A673 (cell line): ENCODE measurements around the gene TCFL5. TPM values are rescaled to one million over a fixed set of nuclear protein-coding genes. Genes with fewer than 3 reads are reported as not detected.

Experiments
- BruUV-seq: library from RNA; stranded (reverse); fragments of 400-500 nt; replicated peaks from 2 replicates; lab custom pipeline; 2021; lab: Mats Ljungman, UMichigan
- CTCF ChIA-PET: fragments of 300-600 bp; sonication (Branson Sonifier 250); formaldehyde crosslinking; loops from one replicate; lab custom pipeline; 2022; ENCODE audit warnings: antibody characterized with exemption; lab: Charles Lee
- POLR2A ChIA-PET: fragments of 300-600 bp; sonication (Branson Sonifier 250); formaldehyde crosslinking; loops from one replicate; lab custom pipeline; 2022; ENCODE audit warnings: antibody characterized with exemption; ENCODE audit not compliant: low non-redundant PET; lab: Charles Lee
- DNase-seq: peaks from one replicate; pipeline ENCODE4 v3.0.0-alpha.2; 2015; ENCODE audit warnings: low spot score
- H3K27ac ChIP-seq: fragments of 200-600 bp; sonication (generic); 2 replicates; pipeline ENCODE4 v1.5.1; 2016; ENCODE audit warnings: mixed run types, low read depth, mild to moderate bottlenecking, mixed read lengths, antibody characterized with exemption, low read length; ENCODE audit not compliant: poor library complexity, severe bottlenecking
- H3K27me3 ChIP-seq: fragments of 200-600 bp; sonication (generic); replicated peaks from 2 replicates; pipeline ENCODE4 v1.6.1; 2017; ENCODE audit warnings: mixed run types, low read depth, mild to moderate bottlenecking, mixed read lengths, antibody characterized with exemption, low read length; ENCODE audit not compliant: insufficient read depth, poor library complexity
- H3K36me3 ChIP-seq: fragments of 200-600 bp; sonication (generic); 2 replicates; pipeline ENCODE4 v1.6.1; 2016; ENCODE audit warnings: mixed run types, mild to moderate bottlenecking, mixed read lengths, antibody characterized with exemption, low read length; ENCODE audit not compliant: insufficient read depth, poor library complexity, severe bottlenecking
- H3K4me1 ChIP-seq: fragments of 200-600 bp; sonication (generic); 2 replicates; pipeline ENCODE4 v1.6.1; 2017; ENCODE audit warnings: mixed run types, mild to moderate bottlenecking, mixed read lengths, antibody characterized with exemption, low read length; ENCODE audit not compliant: insufficient read depth, poor library complexity, severe bottlenecking
- H3K4me3 ChIP-seq: fragments of 200-600 bp; sonication (generic); 2 replicates; pipeline ENCODE4 v1.5.1; 2016; ENCODE audit warnings: low read depth, mixed run types, mild to moderate bottlenecking, mixed read lengths, low read length; ENCODE audit not compliant: poor library complexity, severe bottlenecking
- H3K9me3 ChIP-seq: fragments of 200-600 bp; sonication (generic); 2 replicates; pipeline ENCODE4 v1.6.1; 2016; ENCODE audit warnings: mixed run types, low read depth, mild to moderate bottlenecking, mixed read lengths, antibody characterized with exemption, low read length; ENCODE audit not compliant: poor library complexity, severe bottlenecking
- EZH2 ChIP-seq: fragments of 200-600 bp; sonication (generic); IDR thresholded peaks from 2 replicates; pipeline ENCODE4 v1.6.1; 2017; ENCODE audit warnings: borderline replicate concordance, low read depth, mild to moderate bottlenecking, mixed read lengths, antibody characterized with exemption, low read length; ENCODE audit not compliant: poor library complexity, severe bottlenecking
- intact Hi-C: fragments of 100-400 bp; cut with micrococcal nuclease; formaldehyde crosslinking; loops from one replicate; pipeline ENCODE4 v1.10.0; 2022; ENCODE audit not compliant: unreplicated experiment
- total RNA-seq: library from RNA; stranded (reverse); gene quantifications from 2 replicates; pipeline ENCODE4 v1.2.3, GENCODE V29; 2021
- TF ChIP-seq, protein P1 (sequence below): fragments of 300-800, 200-600 bp; sonication (generic); conservative IDR thresholded peaks from 2 replicates; pipeline ENCODE4 v1.5.1; 2017; ENCODE audit warnings: low read depth, mild to moderate bottlenecking, antibody characterized with exemption, low read length, moderate library complexity, mixed read lengths

Gene TCFL5
- total RNA-seq, 1 experiment from 2014 or later = 13.9 TPM

DNA sequence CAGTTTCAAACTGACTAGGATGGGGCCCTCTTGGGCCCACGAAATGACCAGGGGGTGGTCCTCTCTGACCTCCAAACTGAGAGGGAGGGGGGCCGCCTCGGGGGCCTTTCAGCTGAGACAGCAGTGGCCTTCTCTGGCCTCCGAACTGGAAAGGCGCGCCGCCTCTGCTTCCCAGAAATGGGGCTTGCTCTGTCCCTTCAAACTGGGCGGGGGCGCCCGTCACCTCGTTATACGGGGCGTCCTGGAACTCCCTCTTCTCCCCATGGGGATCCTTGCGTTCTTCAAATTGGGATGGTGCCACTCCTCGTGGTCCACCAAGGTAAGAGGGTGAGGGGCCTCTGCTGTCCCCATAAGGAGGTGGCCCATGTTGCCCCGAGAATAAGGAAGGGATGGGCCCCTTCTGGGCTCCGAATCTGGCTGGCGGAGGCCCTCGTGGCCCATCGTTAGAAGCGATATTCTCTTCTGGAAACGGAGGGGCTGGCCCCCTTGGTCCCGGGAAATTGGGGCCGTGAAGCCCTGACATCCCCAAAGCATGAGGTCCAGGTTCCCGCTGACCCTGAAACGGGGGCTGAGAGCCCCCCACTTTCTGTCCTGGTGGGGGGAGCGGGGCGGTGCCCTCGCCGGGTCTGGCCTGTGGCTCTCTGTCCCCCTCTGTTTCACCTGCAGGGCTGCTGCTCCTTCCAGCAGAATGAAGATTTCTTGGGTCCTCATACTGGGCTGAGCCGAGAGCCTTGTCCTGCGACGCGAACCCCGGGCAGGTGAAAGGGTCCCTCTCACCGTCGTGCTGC is 18.7 kb upstream of the TCFL5 start:
- H3K9me3 ChIP-seq = no peaks in the 10 kb centered on the region
- no TSS peak for BruUV-seq
- no peak for DNase-seq
- ChIA-PET CTCF (no interaction called here), POLR2A (no interaction called here)
- H3K27me3 ChIP-seq = no peaks in the 10 kb centered on the region
- no peak for TF ChIP-seq EZH2
- TF ChIP-seq, protein P1, sequence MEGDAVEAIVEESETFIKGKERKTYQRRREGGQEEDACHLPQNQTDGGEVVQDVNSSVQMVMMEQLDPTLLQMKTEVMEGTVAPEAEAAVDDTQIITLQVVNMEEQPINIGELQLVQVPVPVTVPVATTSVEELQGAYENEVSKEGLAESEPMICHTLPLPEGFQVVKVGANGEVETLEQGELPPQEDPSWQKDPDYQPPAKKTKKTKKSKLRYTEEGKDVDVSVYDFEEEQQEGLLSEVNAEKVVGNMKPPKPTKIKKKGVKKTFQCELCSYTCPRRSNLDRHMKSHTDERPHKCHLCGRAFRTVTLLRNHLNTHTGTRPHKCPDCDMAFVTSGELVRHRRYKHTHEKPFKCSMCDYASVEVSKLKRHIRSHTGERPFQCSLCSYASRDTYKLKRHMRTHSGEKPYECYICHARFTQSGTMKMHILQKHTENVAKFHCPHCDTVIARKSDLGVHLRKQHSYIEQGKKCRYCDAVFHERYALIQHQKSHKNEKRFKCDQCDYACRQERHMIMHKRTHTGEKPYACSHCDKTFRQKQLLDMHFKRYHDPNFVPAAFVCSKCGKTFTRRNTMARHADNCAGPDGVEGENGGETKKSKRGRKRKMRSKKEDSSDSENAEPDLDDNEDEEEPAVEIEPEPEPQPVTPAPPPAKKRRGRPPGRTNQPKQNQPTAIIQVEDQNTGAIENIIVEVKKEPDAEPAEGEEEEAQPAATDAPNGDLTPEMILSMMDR = no peak
- H3K36me3 ChIP-seq = peaks cover 12% of the 10 kb centered on the region
- intact Hi-C loops = no loop called here
- H3K27ac ChIP-seq = no peak overlapping the region
- no peak overlapping the region for H3K4me3 ChIP-seq
- H3K4me1 ChIP-seq = peaks cover 14% of the 10 kb centered on the region

- peaks cover 6% of the 10 kb centered on the region for H3K4me1 ChIP-seq
- no peaks in the 10 kb centered on the region for H3K9me3 ChIP-seq
- TF ChIP-seq, protein P1 = no peak
- no peak for TF ChIP-seq EZH2
- no TSS peak for BruUV-seq
- H3K4me3 ChIP-seq = no peak overlapping the region
- ChIA-PET CTCF (no interaction called here), POLR2A (no interaction called here)
- DNase-seq = no peak
- H3K27ac ChIP-seq = no peak overlapping the region
- H3K27me3 ChIP-seq = no peaks in the 10 kb centered on the region
- intact Hi-C loops = loop anchor here (10.0 kb wide), 1 partner anchor 125 kb away; the partner anchor contains the start of gene BHLHE23
- peaks cover 12% of the 10 kb centered on the region for H3K36me3 ChIP-seq
These were observed 17.9 kb upstream of the TCFL5 start for GRCh38 chr20:62879275-62880146.

DNA sequence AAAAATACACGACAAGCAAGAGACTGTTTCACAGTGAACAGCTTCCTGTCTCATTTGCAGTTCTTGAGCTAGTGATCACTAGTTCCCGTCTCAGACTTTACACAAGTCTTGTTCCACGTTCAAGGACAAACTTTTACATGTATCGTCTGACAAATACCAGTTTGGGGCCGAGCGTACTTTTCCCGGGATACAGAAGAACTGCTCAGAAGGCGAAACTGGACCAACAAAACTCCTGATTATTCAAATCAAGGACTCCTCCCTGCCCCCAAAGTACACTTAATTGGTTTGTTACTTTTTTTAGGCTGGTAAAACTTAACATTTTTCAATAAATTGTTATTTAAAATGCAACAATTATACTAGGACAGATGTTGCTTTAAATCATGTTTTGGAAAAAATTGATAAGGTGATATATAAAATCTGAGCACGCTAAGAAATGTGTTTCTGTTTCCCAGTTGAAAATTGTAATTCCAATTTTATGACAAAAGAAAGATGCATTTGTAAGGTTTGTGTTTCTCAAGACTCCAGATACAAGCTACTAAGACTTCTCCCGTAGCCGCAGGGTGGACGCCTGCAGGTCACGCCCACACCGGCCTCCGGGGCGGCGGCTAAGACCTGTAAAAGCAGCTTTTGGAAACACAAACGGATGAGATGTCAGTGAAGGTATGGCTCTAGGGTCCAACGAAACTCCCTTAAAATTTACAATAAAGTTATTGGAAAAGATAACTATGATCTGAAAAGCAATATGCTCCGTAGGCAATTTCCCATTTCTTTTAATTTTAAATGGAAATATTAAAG is 16.8 kb upstream of the TCFL5 start:
- Histone ChIP-seq H3K27me3 (no peaks in the 10 kb centered on the region), H3K36me3 (peaks cover 12% of the 10 kb centered on the region), H3K27ac (no peak overlapping the region), H3K4me1 (peaks cover 5% of the 10 kb centered on the region), H3K4me3 (no peak overlapping the region), H3K9me3 (no peaks in the 10 kb centered on the region)
- CTCF ChIA-PET = interaction anchor here (0.6 kb wide), 1 partner anchor 15 kb away, joined by 8 read pairs; no protein-coding TSS in a partner anchor
- BruUV-seq = TSS peak; percentile 27
- no peak for DNase-seq
- no peak for TF ChIP-seq EZH2
- TF ChIP-seq, protein P1 = no peak
- POLR2A ChIA-PET = no interaction called here
- intact Hi-C loops = loop anchor here (10.0 kb wide), 1 partner anchor 126 kb away; the partner anchor contains the start of gene BHLHE23
